Measurements from ENCODE around the gene KCNJ3. TPM values are rescaled to one million over a fixed set of nuclear protein-coding genes. Genes with fewer than 3 reads are reported as not detected.
"Not testable (repeated sequence)": the region's sequence is repeated elsewhere in the genome, so short reads cannot be mapped to it uniquely, and the experiment has no call there.

Gene KCNJ3
- total RNA-seq, 2 donors from 2014 or later = not detected

GRCh38 chr2:154827286-154827685 lies 128.8 kb downstream of the KCNJ3 start:
- Mint-ChIP-seq H3K27me3 (ENCODE audit: low read depth) (no peaks in the 10 kb centered on the region), H3K4me1 (ENCODE audit: low read depth) (no peaks in the 10 kb centered on the region), H3K9me3 (peaks cover 0 to 2% of the 10 kb centered on the region in 2 donors), H3K27ac (no peak overlapping the region), H3K4me3 (no peak overlapping the region), H3K36me3 (ENCODE audit: insufficient read depth in 2 of 2) (no peaks in the 10 kb centered on the region)
- no peak for ATAC-seq (replicated peaks in 1 of 2)
- DNase-seq = no peak

GRCh38 chr2:154832711-154833110 lies 134.2 kb downstream of the KCNJ3 start:
- ATAC-seq (replicated peaks in 1 of 2) = no peak

GRCh38 chr2:154836632-154837031 lies 138.1 kb downstream of the KCNJ3 start:
- H3K27me3 Mint-ChIP-seq (ENCODE audit: low read depth) = no peaks in the 10 kb centered on the region
- no peak overlapping the region for H3K27ac Mint-ChIP-seq
- H3K4me3 Mint-ChIP-seq = no peak overlapping the region
- H3K9me3 Mint-ChIP-seq = peaks cover 0 to 7% of the 10 kb centered on the region in 2 donors
- no peak for DNase-seq
- H3K4me1 Mint-ChIP-seq (ENCODE audit: low read depth) = no peaks in the 10 kb centered on the region
- ATAC-seq (replicated peaks in 1 of 2) = no peak
- H3K36me3 Mint-ChIP-seq (ENCODE audit: insufficient read depth in 2 of 2) = no peaks in the 10 kb centered on the region

More at GRCh38 chr2:154832711-154833110, 134.2 kb downstream of the KCNJ3 start:
- no peaks in the 10 kb centered on the region for H3K36me3 Mint-ChIP-seq (ENCODE audit: insufficient read depth in 2 of 2)
- no peak overlapping the region for H3K4me3 Mint-ChIP-seq
- no peak overlapping the region for H3K27ac Mint-ChIP-seq
- H3K9me3 Mint-ChIP-seq = peaks cover 0 to 2% of the 10 kb centered on the region in 2 donors
- H3K4me1 Mint-ChIP-seq (ENCODE audit: low read depth) = no peaks in the 10 kb centered on the region
- H3K27me3 Mint-ChIP-seq (ENCODE audit: low read depth) = no peaks in the 10 kb centered on the region
- DNase-seq = no peak

GRCh38 chr2:154837035-154837434 lies 138.5 kb downstream of the KCNJ3 start:
- ATAC-seq (replicated peaks in 1 of 2) (no peak), DNase-seq (no peak)
- H3K36me3 Mint-ChIP-seq (ENCODE audit: insufficient read depth in 2 of 2) = no peaks in the 10 kb centered on the region
- H3K27me3 Mint-ChIP-seq (ENCODE audit: low read depth) = no peaks in the 10 kb centered on the region
- no peak overlapping the region for H3K4me3 Mint-ChIP-seq
- peaks cover 2 to 11% of the 10 kb centered on the region in 2 donors for H3K9me3 Mint-ChIP-seq
- H3K27ac Mint-ChIP-seq = no peak overlapping the region
- no peaks in the 10 kb centered on the region for H3K4me1 Mint-ChIP-seq (ENCODE audit: low read depth)

GRCh38 chr2:154844513-154844912 lies 146.0 kb downstream of the KCNJ3 start:
- H3K4me1 Mint-ChIP-seq (ENCODE audit: low read depth) = no peaks in the 10 kb centered on the region
- peaks cover 8 to 10% of the 10 kb centered on the region in 2 donors for H3K9me3 Mint-ChIP-seq
- H3K27ac Mint-ChIP-seq = no peak overlapping the region
- ATAC-seq (replicated peaks in 1 of 2) (no peak), DNase-seq (no peak)
- peaks cover 0 to 1% of the 10 kb centered on the region in 2 donors for H3K36me3 Mint-ChIP-seq (ENCODE audit: insufficient read depth in 2 of 2)
- no peaks in the 10 kb centered on the region for H3K27me3 Mint-ChIP-seq (ENCODE audit: low read depth)
- no peak overlapping the region for H3K4me3 Mint-ChIP-seq

GRCh38 chr2:154846842-154847241 lies 148.3 kb downstream of the KCNJ3 start:
- Mint-ChIP-seq H3K9me3 (peaks cover 5 to 7% of the 10 kb centered on the region in 2 donors), H3K36me3 (ENCODE audit: insufficient read depth in 2 of 2) (peaks cover 0 to 1% of the 10 kb centered on the region in 2 donors), H3K27ac (no peak overlapping the region), H3K4me1 (ENCODE audit: low read depth) (no peaks in the 10 kb centered on the region), H3K27me3 (ENCODE audit: low read depth) (no peaks in the 10 kb centered on the region), H3K4me3 (no peak overlapping the region)
- DNase-seq = no peak
- ATAC-seq (replicated peaks in 1 of 2) = no peak

GRCh38 chr2:154849482-154849881 lies 151.0 kb downstream of the KCNJ3 start:
- no peaks in the 10 kb centered on the region for H3K36me3 Mint-ChIP-seq (ENCODE audit: insufficient read depth in 2 of 2)
- no peak for ATAC-seq (replicated peaks in 1 of 2)
- no peaks in the 10 kb centered on the region for H3K9me3 Mint-ChIP-seq

GRCh38 chr2:154850532-154850931 lies 152.0 kb downstream of the KCNJ3 start:
- H3K4me3 Mint-ChIP-seq = no peak overlapping the region
- H3K27me3 Mint-ChIP-seq (ENCODE audit: low read depth) = no peaks in the 10 kb centered on the region
- H3K9me3 Mint-ChIP-seq = no peaks in the 10 kb centered on the region
- H3K4me1 Mint-ChIP-seq (ENCODE audit: low read depth) = no peaks in the 10 kb centered on the region
- DNase-seq = no peak
- H3K36me3 Mint-ChIP-seq (ENCODE audit: insufficient read depth in 2 of 2) = no peaks in the 10 kb centered on the region
- ATAC-seq (replicated peaks in 1 of 2) = no peak
- H3K27ac Mint-ChIP-seq = no peak overlapping the region

More at GRCh38 chr2:154849482-154849881, 151.0 kb downstream of the KCNJ3 start:
- Mint-ChIP-seq H3K27ac (no peak overlapping the region), H3K27me3 (ENCODE audit: low read depth) (no peaks in the 10 kb centered on the region), H3K4me1 (ENCODE audit: low read depth) (no peaks in the 10 kb centered on the region), H3K4me3 (no peak overlapping the region)
- DNase-seq = no peak

- Mint-ChIP-seq H3K9me3 (no peaks in the 10 kb centered on the region), H3K36me3 (ENCODE audit: insufficient read depth in 2 of 2) (no peaks in the 10 kb centered on the region), H3K27ac (no peak overlapping the region), H3K4me1 (ENCODE audit: low read depth) (no peaks in the 10 kb centered on the region), H3K4me3 (no peak overlapping the region), H3K27me3 (ENCODE audit: low read depth) (no peaks in the 10 kb centered on the region)
- ATAC-seq (replicated peaks in 1 of 2) (no peak), DNase-seq (no peak)
Measured at GRCh38 chr2:154855138-154855537, 156.6 kb downstream of the KCNJ3 start.

GRCh38 chr2:154867151-154867550 lies 168.7 kb downstream of the KCNJ3 start:
- H3K9me3 Mint-ChIP-seq; H3K27me3 Mint-ChIP-seq (ENCODE audit: low read depth); DNase-seq; H3K36me3 Mint-ChIP-seq (ENCODE audit: insufficient read depth in 2 of 2); H3K4me1 Mint-ChIP-seq (ENCODE audit: low read depth); H3K4me3 Mint-ChIP-seq; ATAC-seq (replicated peaks in 1 of 2); H3K27ac Mint-ChIP-seq: not testable (repeated sequence)

GRCh38 chr2:154875999-154876398 lies 177.5 kb downstream of the KCNJ3 start:
- DNase-seq (no peak), ATAC-seq (replicated peaks in 1 of 2) (no peak)
- H3K4me3 Mint-ChIP-seq = no peak overlapping the region
- H3K36me3 Mint-ChIP-seq (ENCODE audit: insufficient read depth in 2 of 2) = no peaks in the 10 kb centered on the region
- no peaks in the 10 kb centered on the region for H3K27me3 Mint-ChIP-seq (ENCODE audit: low read depth)
- H3K27ac Mint-ChIP-seq = no peak overlapping the region
- no peaks in the 10 kb centered on the region for H3K9me3 Mint-ChIP-seq
- H3K4me1 Mint-ChIP-seq (ENCODE audit: low read depth) = no peaks in the 10 kb centered on the region

GRCh38 chr2:154882725-154883124 lies 184.2 kb downstream of the KCNJ3 start:
- ATAC-seq (replicated peaks in 1 of 2) = no peak

GRCh38 chr2:154886316-154886715 lies 187.8 kb downstream of the KCNJ3 start:
- H3K27me3 Mint-ChIP-seq (ENCODE audit: low read depth) = no peaks in the 10 kb centered on the region
- peaks cover 0 to 3% of the 10 kb centered on the region in 2 donors for H3K36me3 Mint-ChIP-seq (ENCODE audit: insufficient read depth in 2 of 2)
- peaks cover 12 to 16% of the 10 kb centered on the region in 2 donors for H3K9me3 Mint-ChIP-seq
- no peak overlapping the region for H3K4me3 Mint-ChIP-seq
- no peak for ATAC-seq (replicated peaks in 1 of 2)
- no peak overlapping the region for H3K27ac Mint-ChIP-seq
- H3K4me1 Mint-ChIP-seq (ENCODE audit: low read depth) = no peaks in the 10 kb centered on the region
- DNase-seq = no peak

More at GRCh38 chr2:154882725-154883124, 184.2 kb downstream of the KCNJ3 start:
- H3K27ac Mint-ChIP-seq = no peak overlapping the region
- no peaks in the 10 kb centered on the region for H3K4me1 Mint-ChIP-seq (ENCODE audit: low read depth)
- peaks cover 6 to 12% of the 10 kb centered on the region in 2 donors for H3K9me3 Mint-ChIP-seq
- no peaks in the 10 kb centered on the region for H3K36me3 Mint-ChIP-seq (ENCODE audit: insufficient read depth in 2 of 2)
- DNase-seq = no peak
- H3K27me3 Mint-ChIP-seq (ENCODE audit: low read depth) = no peaks in the 10 kb centered on the region
- no peak overlapping the region for H3K4me3 Mint-ChIP-seq

GRCh38 chr2:154898269-154898668 lies 199.8 kb downstream of the KCNJ3 start:
- no peaks in the 10 kb centered on the region for H3K4me1 Mint-ChIP-seq (ENCODE audit: low read depth)
- no peak for DNase-seq
- no peak for ATAC-seq (replicated peaks in 1 of 2)

More at GRCh38 chr2:154898269-154898668, 199.8 kb downstream of the KCNJ3 start:
- H3K9me3 Mint-ChIP-seq = peaks cover 0 to 4% of the 10 kb centered on the region in 2 donors
- H3K36me3 Mint-ChIP-seq (ENCODE audit: insufficient read depth in 2 of 2) = no peaks in the 10 kb centered on the region
- H3K4me3 Mint-ChIP-seq = no peak overlapping the region
- no peak overlapping the region for H3K27ac Mint-ChIP-seq
- H3K27me3 Mint-ChIP-seq (ENCODE audit: low read depth) = no peaks in the 10 kb centered on the region

All from activated T-cell treated with anti-CD3 and anti-CD28 coated beads, Interleukin-2, amount 50 U/mL, for 72 hours (primary cell).